B cell (primary cell): ENCODE data around the gene OR1I1. TPM values are rescaled to one million over a fixed set of nuclear protein-coding genes. Genes with fewer than 3 reads are reported as not detected.

Experiments
- ATAC-seq: fragments of 200-7000 bp; cut with Tn5 transposase; one replicate; pipeline ENCODE4 v1.10.0; 2021; ENCODE audit warnings: low read depth, mild to moderate bottlenecking, moderate number of reproducible peaks, moderate library complexity
- CTCF ChIA-PET: fragments of 350-600 bp; sonication (Branson Sonifier 250); formaldehyde crosslinking; loops from one replicate; lab custom pipeline; 2021; ENCODE audit warnings: antibody characterized with exemption, inconsistent platforms; lab: Charles Lee
- POLR2A ChIA-PET: fragments of 350-600 bp; sonication (Branson Sonifier 250); formaldehyde crosslinking; loops from one replicate; lab custom pipeline; 2021; ENCODE audit warnings: antibody characterized with exemption; lab: Charles Lee
- DNase-seq: peaks from one replicate; pipeline ENCODE4 v3.0.0; 2013
- H2AFZ ChIP-seq: 2 replicates; pipeline ENCODE4 v1.6.1; 2012; ENCODE audit warnings: mild to moderate bottlenecking, low read depth, low read length; ENCODE audit not compliant: insufficient read depth, poor library complexity, severe bottlenecking
- H3K27ac ChIP-seq, 2 donors: 1 replicate in 1 of 2; 2 replicates in 1 of 2; pipeline ENCODE4 v1.5.1; 2012 to 2013; ENCODE audit warnings: low read length in 2 of 2, mild to moderate bottlenecking in 2 of 2, moderate library complexity in 1 of 2
- H3K27me3 ChIP-seq, 4 experiments: fragments of 200-600 bp in 1 of 4; sonication (generic) in 1 of 4; replicated peaks in 1 of 4; 1 replicate in 2 of 4; 2 replicates in 2 of 4; pipeline versions ENCODE4 v1.6.1 to v1.7.0; 2013 to 2016; ENCODE audit warnings: low read length in 3 of 4, mild to moderate bottlenecking in 2 of 4, mixed read lengths in 1 of 4, moderate library complexity in 1 of 4; ENCODE audit not compliant: insufficient read depth in 4 of 4, control insufficient read depth in 3 of 4; ENCODE audit errors: control extremely low read depth in 1 of 4
- H3K36me3 ChIP-seq, 2 experiments: replicated peaks in 1 of 2; 1 replicate in 1 of 2; 2 replicates in 1 of 2; pipeline versions ENCODE4 v1.6.1 to v1.7.1; 2013; ENCODE audit warnings: low read length in 1 of 2; ENCODE audit not compliant: insufficient read depth in 2 of 2, control insufficient read depth in 1 of 2; ENCODE audit errors: control extremely low read depth in 1 of 2, extremely low read depth in 1 of 2
- H3K4me1 ChIP-seq, 2 donors: fragments of 200-600 bp in 1 of 2; sonication (generic) in 1 of 2; 1 replicate in 1 of 2; 2 replicates in 1 of 2; pipeline versions ENCODE4 v1.5.1 to v1.6.1; 2013 to 2017; ENCODE audit warnings: low read length in 2 of 2; ENCODE audit not compliant: control insufficient read depth in 2 of 2, insufficient read depth in 2 of 2
- H3K4me2 ChIP-seq: replicated peaks from 2 replicates; pipeline ENCODE3; 2012; ENCODE audit warnings: mild to moderate bottlenecking, low read depth, low read length; ENCODE audit not compliant: poor library complexity, severe bottlenecking
- H3K4me3 ChIP-seq, 5 experiments: fragments of 200-600 bp in 1 of 5; sonication (generic) in 1 of 5; 1 replicate in 3 of 5; 2 replicates in 2 of 5; pipeline versions ENCODE4 v1.5.1 to v1.7.0; 2011 to 2016; ENCODE audit warnings: low read length in 4 of 5, mild to moderate bottlenecking in 4 of 5, low read depth in 2 of 5, control low read depth in 1 of 5, moderate library complexity in 1 of 5; ENCODE audit not compliant: insufficient read depth in 1 of 5; ENCODE audit errors: control extremely low read depth in 1 of 5, extremely low read depth in 1 of 5
- H3K79me2 ChIP-seq: fragments of 200-600 bp; sonication (generic); one replicate; pipeline ENCODE4 v1.6.0; 2016; ENCODE audit warnings: low read length; ENCODE audit not compliant: control insufficient read depth, insufficient read depth
- H3K9ac ChIP-seq: fragments of 200-600 bp; sonication (generic); 2 replicates; pipeline ENCODE4 v1.6.1; 2017; ENCODE audit warnings: mild to moderate bottlenecking, low read length, moderate library complexity
- H3K9me3 ChIP-seq, 3 donors: one replicate each; pipeline versions ENCODE4 v1.6.1 to v1.7.1; 2013; ENCODE audit warnings: low read length in 2 of 3; ENCODE audit not compliant: control insufficient read depth in 2 of 3, insufficient read depth in 1 of 3; ENCODE audit errors: control extremely low read depth in 1 of 3
- H4K20me1 ChIP-seq: 2 replicates; pipeline ENCODE4 v1.6.0; 2012; ENCODE audit warnings: mild to moderate bottlenecking, low read length; ENCODE audit not compliant: insufficient read depth, control insufficient read depth, poor library complexity, severe bottlenecking
- H3K27ac Mint-ChIP-seq: one replicate; pipeline ENCODE4 v1.8.0; 2021; ENCODE audit warnings: mixed read lengths
- H3K27me3 Mint-ChIP-seq: one replicate; pipeline ENCODE4 v1.8.0; 2021; ENCODE audit warnings: mixed read lengths
- H3K4me1 Mint-ChIP-seq: one replicate; pipeline ENCODE4 v1.8.0; 2021; ENCODE audit warnings: mixed read lengths
- H3K4me3 Mint-ChIP-seq: one replicate; pipeline ENCODE4 v1.8.0; 2021; ENCODE audit warnings: mixed read lengths
- H3K9me3 Mint-ChIP-seq: one replicate; pipeline ENCODE4 v1.8.0; 2022; ENCODE audit warnings: mixed read lengths; ENCODE audit not compliant: insufficient read depth
- CTCF ChIP-seq: fragments of 200-600 bp; IDR thresholded peaks from one replicate; pipeline ENCODE4 v1.8.0; 2022; ENCODE audit warnings: antibody characterized with exemption, mild to moderate bottlenecking
- EZH2 ChIP-seq: IDR thresholded peaks from 2 replicates; pipeline ENCODE4 v1.6.1; 2012; ENCODE audit warnings: borderline replicate concordance, low read depth, mild to moderate bottlenecking, moderate library complexity, low read length; ENCODE audit not compliant: insufficient read depth, poor library complexity, severe bottlenecking
- WGBS: methylation state at CpG from one replicate; pipeline ENCODE4 v1.1.5; 2013; ENCODE audit warnings: missing lambda C conversion rate; ENCODE audit not compliant: insufficient coverage; 5-methylcytosine and 5-hydroxymethylcytosine counted together
- intact Hi-C: fragments of 100-400 bp; cut with micrococcal nuclease; formaldehyde crosslinking; loops from one replicate; pipeline ENCODE4 v1.10.0; 2022
- polyA plus RNA-seq: library from polyadenylated mRNA; depleted of rRNA; stranded (reverse); fragments of >200 nt; gene quantifications from 2 replicates; pipeline ENCODE4 v1.2.3, GENCODE V29; 2012
- total RNA-seq, 2 donors: library from RNA; stranded (reverse); fragments of 120-200 nt in 1 of 2; gene quantifications; 1 replicate in 1 of 2; 2 replicates in 1 of 2; pipeline versions ENCODE4 v1.2.3 to v1.2.4, GENCODE V29; 2013 to 2022

OR1I1 gene
- total and polyA plus RNA-seq, 2 donors (not counting 1 experiment from before 2014, with no cell fraction given): not detected

- Histone ChIP-seq H3K4me1 (no peaks in the 10 kb centered on the region), H3K36me3 (no peaks in the 10 kb centered on the region), H3K9ac (no peak overlapping the region), H3K27ac (no peak overlapping the region), H3K79me2 (no peaks in the 10 kb centered on the region), H3K4me3 (no peak overlapping the region), H3K27me3 (peaks cover 0 to 4% (median 2%) of the 10 kb centered on the region in 4 experiments), H3K9me3 (peaks cover 0 to 18% (median 2%) of the 10 kb centered on the region in 3 donors), H4K20me1 (no peaks in the 10 kb centered on the region), H2AFZ (no peak overlapping the region), H3K4me2 (no peak overlapping the region)
- H3K9me3 Mint-ChIP-seq: peaks cover 2% of the 10 kb centered on the region
- WGBS: 93% methylated on average over 9 of the region's 10 CpGs
- ChIA-PET POLR2A (no interaction called here), CTCF (no interaction called here)
- DNase-seq (no peak), ATAC-seq (no peak)
- intact Hi-C loops: no loop called here
- H3K4me3 Mint-ChIP-seq: no peak overlapping the region
- no peaks in the 10 kb centered on the region for H3K4me1 Mint-ChIP-seq
- peaks cover 23% of the 10 kb centered on the region for H3K27me3 Mint-ChIP-seq
- H3K27ac Mint-ChIP-seq: no peak overlapping the region
- no peak for TF ChIP-seq EZH2
- no peak for TF ChIP-seq CTCF
Observed at GRCh38 chr19:15098460-15098859, 16.4 kb downstream of the OR1I1 start.

- no peaks in the 10 kb centered on the region for H3K4me1 ChIP-seq
- no peak for DNase-seq
- H3K4me1 Mint-ChIP-seq: no peaks in the 10 kb centered on the region
- H3K27me3 Mint-ChIP-seq: peaks cover 25% of the 10 kb centered on the region
- H2AFZ ChIP-seq: no peak overlapping the region
- POLR2A ChIA-PET: no interaction called here
- peaks cover 2 to 24% (median 8%) of the 10 kb centered on the region in 3 donors for H3K9me3 ChIP-seq
- no peaks in the 10 kb centered on the region for H3K79me2 ChIP-seq
- H3K27ac Mint-ChIP-seq: no peak overlapping the region
- no peak overlapping the region for H3K27ac ChIP-seq
- no peak overlapping the region for H3K4me3 Mint-ChIP-seq
- no CpG with 5 or more reads among the region's 3 CpGs for WGBS
- peaks cover 5% of the 10 kb centered on the region for H3K9me3 Mint-ChIP-seq
- intact Hi-C loops: no loop called here
- H3K9ac ChIP-seq: no peak overlapping the region
- CTCF ChIA-PET: interaction anchor here (0.6 to 3.4 kb wide), 2 partner anchors 52 to 94 kb away, joined by 3 to 25 read pairs; no protein-coding TSS in a partner anchor
- H3K36me3 ChIP-seq: no peaks in the 10 kb centered on the region
- H4K20me1 ChIP-seq: no peaks in the 10 kb centered on the region
- H3K27me3 ChIP-seq: peaks cover 0 to 7% (median 3%) of the 10 kb centered on the region in 4 experiments
- ATAC-seq: no peak
- no peak overlapping the region for H3K4me3 ChIP-seq
- TF ChIP-seq EZH2 (no peak), CTCF (no peak)
- no peak overlapping the region for H3K4me2 ChIP-seq
Observed at GRCh38 chr19:15099017-15099582, 17.1 kb downstream of the OR1I1 start.
